ENCODE data around the gene NBPF3.
A peak's percentile ranks its signal among the peaks of the same experiment; 100 is the strongest.
"Not testable (repeated sequence)": the region's sequence is repeated elsewhere in the genome, so short reads cannot be mapped to it uniquely, and the experiment has no call there.

NBPF3 gene

GRCh38 chr1:21439721-21440629 lies at the start of gene NBPF3:
NBPF3 (plus strand) TSS chr1:21440137; CDS start chr1:21445087, 4,950 bp downstream.
- DNase-seq: peak; percentile 92 to 94 (median 94)

DNA sequence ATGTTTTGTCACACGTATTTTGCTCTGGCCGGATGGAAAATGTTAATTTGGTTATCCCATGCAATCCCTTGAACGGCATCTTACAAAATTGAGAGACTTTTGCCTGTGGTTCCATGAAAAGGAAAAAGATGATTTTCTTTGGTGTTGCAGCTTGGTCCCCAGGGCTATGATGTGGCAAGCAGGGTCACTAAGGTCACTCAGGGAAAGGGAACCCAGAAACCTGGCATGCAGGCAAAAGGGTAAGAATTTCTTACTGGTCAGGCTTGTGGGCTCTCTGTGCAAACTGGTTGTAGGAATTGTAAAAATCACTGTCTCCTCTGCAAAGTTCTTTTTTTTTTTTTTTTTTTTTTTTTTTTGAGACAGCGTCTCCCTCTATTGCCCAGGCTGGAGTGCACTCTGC lies 48.4 kb upstream of the NBPF3 start:
- DNase-seq: no peak

GRCh38 chr1:21392587-21393263 lies 47.2 kb upstream of the NBPF3 start:
- no peak for DNase-seq

GRCh38 chr1:21396516-21396915 lies 43.4 kb upstream of the NBPF3 start:
- no peak for DNase-seq

- peak; percentile 16 to 63 (median 23) for DNase-seq
Measured at GRCh38 chr1:21397813-21398188, 42.1 kb upstream of the NBPF3 start.

- DNase-seq: not testable (repeated sequence)
Measured at GRCh38 chr1:21401726-21402346, 38.1 kb upstream of the NBPF3 start.

GRCh38 chr1:21406659-21407058 lies 33.3 kb upstream of the NBPF3 start:
- no peak for DNase-seq

- not testable (repeated sequence) for DNase-seq
Measured at GRCh38 chr1:21409897-21410296, 30.0 kb upstream of the NBPF3 start.

- DNase-seq: no peak
Measured at GRCh38 chr1:21414015-21414414, 25.9 kb upstream of the NBPF3 start.

DNA sequence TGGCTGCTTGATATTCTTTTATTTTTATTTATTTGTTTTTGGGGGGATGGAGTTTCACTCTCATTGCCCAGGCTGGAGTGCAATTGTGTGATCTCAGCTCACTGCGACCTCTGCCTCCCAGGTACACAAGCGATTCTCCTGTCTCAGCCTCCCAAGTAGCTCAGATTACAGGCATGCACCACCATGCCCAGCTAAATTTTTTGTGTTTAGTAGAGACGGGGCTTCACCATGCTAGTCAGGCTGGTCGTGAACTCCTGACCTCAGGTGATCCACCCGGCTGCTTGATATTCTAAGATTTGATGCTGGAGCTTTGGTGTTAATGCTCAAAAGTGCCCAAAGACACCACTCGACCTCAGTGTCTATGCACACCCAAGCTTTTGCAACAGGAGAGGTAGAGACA lies 19.6 kb upstream of the NBPF3 start:
- DNase-seq: not testable (repeated sequence)

- DNase-seq: not testable (repeated sequence)
Measured at GRCh38 chr1:21421307-21421706, 18.6 kb upstream of the NBPF3 start.

GRCh38 chr1:21427798-21428480 lies 12.0 kb upstream of the NBPF3 start:
- not testable (repeated sequence) for DNase-seq

DNA sequence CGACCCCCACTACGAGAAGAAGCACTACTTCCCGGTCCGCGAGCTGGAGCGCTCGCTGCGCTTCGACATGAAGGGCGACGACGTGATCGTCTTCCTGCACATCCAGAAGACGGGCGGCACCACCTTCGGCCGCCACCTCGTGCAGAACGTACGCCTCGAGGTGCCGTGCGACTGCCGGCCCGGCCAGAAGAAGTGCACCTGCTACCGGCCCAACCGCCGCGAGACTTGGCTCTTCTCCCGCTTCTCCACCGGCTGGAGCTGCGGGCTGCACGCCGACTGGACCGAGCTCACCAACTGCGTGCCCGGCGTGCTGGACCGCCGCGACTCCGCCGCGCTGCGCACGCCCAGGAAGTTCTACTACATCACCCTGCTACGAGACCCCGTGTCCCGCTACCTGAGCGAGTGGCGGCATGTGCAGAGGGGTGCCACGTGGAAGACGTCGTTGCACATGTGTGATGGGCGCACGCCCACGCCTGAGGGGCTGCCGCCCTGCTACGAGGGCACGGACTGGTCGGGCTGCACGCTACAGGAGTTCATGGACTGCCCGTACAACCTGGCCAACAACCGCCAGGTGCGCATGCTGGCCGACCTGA lies 11.4 kb upstream of the NBPF3 start:
- DNase-seq: not testable (repeated sequence)

GRCh38 chr1:21429210-21429609 lies 10.7 kb upstream of the NBPF3 start:
- not testable (repeated sequence) for DNase-seq

DNA sequence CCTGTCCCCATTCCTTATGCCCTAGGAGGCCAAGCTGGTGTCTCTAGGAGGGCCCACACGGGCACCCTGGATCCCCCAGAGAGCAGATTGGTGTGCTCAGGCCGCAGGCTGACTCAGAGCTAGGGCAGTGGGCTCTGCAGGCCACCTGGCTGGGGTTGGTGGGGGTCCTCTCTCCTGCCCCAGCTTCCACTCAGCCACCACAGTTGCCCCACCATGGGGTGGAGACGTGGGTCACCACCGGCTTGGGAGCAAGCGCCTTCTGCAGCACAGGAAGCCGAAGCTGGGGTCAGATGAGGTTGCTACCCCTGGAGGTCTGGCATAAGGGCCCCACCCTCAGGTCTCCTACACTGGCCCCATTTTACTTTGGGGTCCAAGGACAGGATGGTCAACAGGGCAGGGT lies 9.1 kb upstream of the NBPF3 start:
- DNase-seq: not testable (repeated sequence)

DNA sequence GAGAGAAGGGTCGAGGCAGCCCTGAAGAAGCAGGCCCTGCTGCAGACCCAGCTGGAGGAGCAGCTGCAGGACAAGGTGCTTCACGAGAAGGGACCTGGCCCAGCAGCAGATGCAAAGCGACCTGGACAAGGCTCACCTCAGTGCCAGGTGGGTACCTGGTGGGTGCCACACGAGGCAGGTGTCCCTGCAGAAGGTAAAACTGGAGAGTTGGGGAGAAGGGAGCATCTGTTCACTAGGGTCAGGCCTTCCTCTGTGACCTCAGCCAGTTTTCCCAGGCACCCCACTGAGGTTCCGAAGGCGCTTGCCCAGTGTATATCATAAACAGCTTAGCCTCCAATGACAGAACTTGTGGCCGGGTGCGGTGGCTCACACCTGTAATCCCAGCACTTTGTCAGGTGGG lies 5.5 kb upstream of the NBPF3 start:
- no peak for DNase-seq

DNA sequence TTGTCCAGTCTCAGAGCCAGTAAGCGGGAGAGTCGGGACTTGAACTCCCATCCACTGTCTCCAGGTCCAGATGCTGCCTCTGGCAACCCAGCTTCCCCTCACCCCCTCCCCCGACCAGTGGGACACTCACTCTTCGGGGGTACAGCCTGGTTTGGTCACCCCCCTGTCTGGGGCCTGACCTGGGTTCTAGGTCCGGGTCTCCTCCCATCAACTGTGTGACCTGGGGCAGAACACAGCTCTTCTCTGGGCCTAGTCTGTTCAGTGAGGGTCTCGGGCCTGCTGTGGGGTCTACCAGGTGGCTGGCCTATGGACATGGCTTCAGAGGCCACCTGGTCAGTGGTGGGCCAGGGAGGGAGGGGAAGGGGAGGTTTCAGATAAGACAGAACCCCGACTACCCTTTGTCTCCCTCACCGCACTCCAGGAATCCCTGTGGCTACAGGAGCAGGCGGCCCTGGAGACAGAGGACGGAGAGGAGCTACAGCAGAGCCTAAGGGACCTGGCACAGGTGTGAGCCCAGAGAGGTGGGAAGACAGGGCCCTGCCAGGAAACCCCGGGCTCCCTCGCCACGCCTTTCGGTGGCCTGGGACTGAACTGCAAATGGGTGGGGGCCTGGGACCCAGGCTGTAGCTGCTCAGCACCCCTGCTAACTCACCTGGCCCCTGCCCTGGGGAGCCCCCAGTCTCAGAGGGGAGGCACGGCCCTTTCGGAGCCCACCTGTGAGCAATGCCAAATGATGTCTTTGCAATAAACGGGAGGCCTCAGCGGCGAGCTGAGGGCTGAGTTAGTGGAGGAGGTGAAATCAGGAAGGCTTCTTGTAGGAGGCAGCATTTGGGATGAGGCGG lies 4.1 kb upstream of the NBPF3 start:
- no peak for DNase-seq

GRCh38 chr1:21436488-21437340 lies 3.2 kb upstream of the NBPF3 start:
- peak in 1 of 3 experiments; percentile 19 for DNase-seq

GRCh38 chr1:21437341-21437640 lies 2.6 kb upstream of the NBPF3 start:
- DNase-seq: no peak

- DNase-seq: not testable (repeated sequence)
Measured at GRCh38 chr1:21438646-21439312, 1.2 kb upstream of the NBPF3 start.

All from NCI-H1417 (cell line).